GM12892 (cell line): ENCODE data around the gene TTC33.

Experiments used
- POLR2A ChIP-seq: IDR thresholded peaks from 2 replicates; pipeline ENCODE4 v1.6.1; 2011; ENCODE audit warnings: low read depth, low read length, control low read depth
- TAF1 ChIP-seq: IDR thresholded peaks from 2 replicates; pipeline ENCODE4 v1.6.1; 2011; ENCODE audit warnings: low read depth, mild to moderate bottlenecking, control low read depth, low read length, borderline replicate concordance

DNA sequence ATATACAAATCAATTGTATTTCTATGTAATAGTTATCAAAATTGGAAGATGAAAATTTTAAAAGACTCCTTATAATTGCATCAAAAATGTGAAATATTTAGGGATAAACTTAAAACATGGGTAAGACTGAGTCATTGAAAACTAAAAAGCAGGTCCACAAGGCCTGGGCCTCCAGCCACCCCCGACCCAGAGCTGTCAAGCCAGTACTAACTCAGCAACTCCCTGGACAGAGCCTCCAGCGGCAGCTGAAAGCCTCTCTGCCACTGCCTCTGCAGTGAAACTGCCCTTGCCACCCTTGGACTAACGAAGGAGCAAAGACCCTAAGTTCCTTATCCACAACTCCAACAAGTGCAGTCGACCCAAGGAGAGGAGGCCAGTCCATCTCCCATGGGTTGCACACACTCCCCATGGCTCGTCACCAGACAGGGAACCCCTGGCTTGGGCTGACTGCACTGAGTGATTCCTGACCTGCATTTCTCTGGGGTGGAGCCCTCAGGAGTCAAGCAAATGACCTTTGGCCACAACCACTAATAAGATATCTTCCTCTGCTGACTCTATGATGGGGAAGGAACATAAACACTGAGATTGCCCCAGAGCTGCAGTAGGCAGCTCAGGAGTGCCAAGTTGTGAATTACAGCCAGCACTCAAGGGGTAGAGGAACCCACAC is 55.5 kb downstream of the TTC33 start:
- TF ChIP-seq TAF1 (no peak), POLR2A (no peak)
